Amniotic epithelial cell (primary cell): Measurements from ENCODE around the gene FCAMR.

Source experiments
- DNase-seq: peaks from one replicate; pipeline ENCODE4 v3.0.0-alpha.2; 2010; ENCODE audit warnings: low read depth

FCAMR gene

GRCh38 chr1:206909161-206909882 is 60.9 kb downstream of the FCAMR start:
- no peak for DNase-seq

GRCh38 chr1:206908038-206908437 is 62.2 kb downstream of the FCAMR start:
- DNase-seq = no peak
